ENCODE data around the gene ADAR.

Gene ADAR

DNA sequence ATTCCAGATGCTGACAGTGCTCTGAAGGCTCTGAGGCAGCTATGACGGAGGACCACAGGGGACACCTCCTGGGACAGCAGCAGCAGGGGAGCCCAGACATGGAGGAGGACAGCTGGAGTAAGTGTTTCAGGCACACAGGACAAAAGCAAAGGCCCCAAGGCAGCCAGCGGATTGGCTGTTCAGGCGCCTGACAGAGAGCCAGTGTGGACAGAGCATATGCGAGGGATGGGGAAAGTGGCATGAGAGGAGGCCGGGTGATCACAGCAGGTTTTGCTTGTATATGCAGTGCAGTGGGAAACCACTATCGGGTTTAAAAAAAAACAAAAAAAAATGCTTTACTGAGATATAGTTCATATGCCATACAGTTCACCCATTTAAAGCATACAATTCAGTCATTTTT lies 21.3 kb downstream of the ADAR start:
- Histone ChIP-seq H2BK12ac (ENCODE audit: low read length) (no peak overlapping the region), H2BK120ac (ENCODE audit: insufficient read depth, low read length, poor library complexity) (no peak overlapping the region), H3K18ac (ENCODE audit: low read length) (no peak overlapping the region), H3K79me1 (ENCODE audit: low read length) (no peaks in the 10 kb centered on the region), H4K91ac (ENCODE audit: low read depth, low read length) (no peak overlapping the region), H2BK5ac (ENCODE audit: low read depth, low read length, poor library complexity) (no peak overlapping the region), H3K9me3 (ENCODE audit: insufficient read depth, low read depth, low read length) (no peaks in the 10 kb centered on the region), H3K79me2 (ENCODE audit: control insufficient read depth, insufficient read depth, low read length, poor library complexity) (no peaks in the 10 kb centered on the region), H3K27ac (ENCODE audit: low read depth, low read length) (no peak overlapping the region), H3K36me3 (ENCODE audit: control insufficient read depth in 1 of 2, insufficient read depth in 2 of 2, low read length in 2 of 2) (peaks cover 59 to 90% of the 10 kb centered on the region in 2 experiments), H3K4me3 (ENCODE audit: low read depth, low read length) (no peak overlapping the region), H3K27me3 (ENCODE audit: insufficient read depth, low read length) (no peaks in the 10 kb centered on the region), H3K14ac (ENCODE audit: low read length) (no peak overlapping the region), H2AK5ac (ENCODE audit: low read length) (no peak overlapping the region), H4K8ac (ENCODE audit: low read depth, low read length) (no peak overlapping the region), H2AFZ (ENCODE audit: insufficient read depth, low read length, poor library complexity) (no peak overlapping the region), H4K12ac (ENCODE audit: low read depth, low read length) (no peak overlapping the region), H3K4me1 (ENCODE audit: control insufficient read depth in 1 of 2, insufficient read depth in 2 of 2, low read length in 2 of 2) (no peaks in the 10 kb centered on the region), H3K4me2 (ENCODE audit: low read length) (no peak overlapping the region), H3K4ac (ENCODE audit: low read depth, low read length) (no peak overlapping the region), H3K9ac (ENCODE audit: low read length) (no peak overlapping the region), H3K23ac (ENCODE audit: low read length) (no peak overlapping the region)
- DNase-seq: no peak
- WGBS (ENCODE audit: extremely low coverage, insufficient coverage, insufficient read length): no CpG with 5 or more reads among the region's 6 CpGs

DNA sequence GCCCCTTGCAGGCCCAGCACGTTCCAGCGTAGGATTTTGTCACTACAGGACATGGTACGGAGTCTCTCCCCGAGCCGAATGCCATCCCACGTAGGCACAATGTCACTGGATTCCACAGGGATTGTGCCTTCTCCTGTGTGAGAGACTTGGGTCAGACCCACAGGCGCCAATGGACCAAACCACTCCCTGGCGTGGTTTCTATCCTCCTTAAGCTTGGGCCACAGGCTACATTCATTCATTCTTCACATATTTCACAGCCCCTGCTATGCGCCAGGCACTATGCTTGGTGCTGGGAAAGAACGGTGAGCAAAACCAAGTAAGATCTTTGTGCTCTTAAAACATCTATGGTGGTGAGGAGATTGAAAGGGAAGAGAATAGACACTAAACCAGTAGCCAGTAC lies 21.8 kb downstream of the ADAR start:
- Histone ChIP-seq H3K27ac (ENCODE audit: low read depth, low read length) (no peak overlapping the region), H3K4ac (ENCODE audit: low read depth, low read length) (no peak overlapping the region), H2AK5ac (ENCODE audit: low read length) (no peak overlapping the region), H2BK5ac (ENCODE audit: low read depth, low read length, poor library complexity) (no peak overlapping the region), H3K9ac (ENCODE audit: low read length) (peak overlapping the region; percentile 28), H3K79me1 (ENCODE audit: low read length) (no peaks in the 10 kb centered on the region), H2BK12ac (ENCODE audit: low read length) (no peak overlapping the region), H3K18ac (ENCODE audit: low read length) (no peak overlapping the region), H3K4me3 (ENCODE audit: low read depth, low read length) (no peak overlapping the region), H4K8ac (ENCODE audit: low read depth, low read length) (no peak overlapping the region), H3K14ac (ENCODE audit: low read length) (no peak overlapping the region), H4K91ac (ENCODE audit: low read depth, low read length) (no peak overlapping the region), H3K4me1 (ENCODE audit: control insufficient read depth in 1 of 2, insufficient read depth in 2 of 2, low read length in 2 of 2) (no peaks in the 10 kb centered on the region), H3K27me3 (ENCODE audit: insufficient read depth, low read length) (no peaks in the 10 kb centered on the region), H3K36me3 (ENCODE audit: control insufficient read depth in 1 of 2, insufficient read depth in 2 of 2, low read length in 2 of 2) (peaks cover 58 to 88% of the 10 kb centered on the region in 2 experiments), H2BK120ac (ENCODE audit: insufficient read depth, low read length, poor library complexity) (no peak overlapping the region), H3K79me2 (ENCODE audit: control insufficient read depth, insufficient read depth, low read length, poor library complexity) (no peaks in the 10 kb centered on the region), H4K12ac (ENCODE audit: low read depth, low read length) (no peak overlapping the region), H2AFZ (ENCODE audit: insufficient read depth, low read length, poor library complexity) (no peak overlapping the region), H3K4me2 (ENCODE audit: low read length) (no peak overlapping the region), H3K9me3 (ENCODE audit: insufficient read depth, low read depth, low read length) (no peaks in the 10 kb centered on the region), H3K23ac (ENCODE audit: low read length) (no peak overlapping the region)
- DNase-seq: peak; percentile 37 to 49
- WGBS (ENCODE audit: extremely low coverage, insufficient coverage, insufficient read length): no CpG with 5 or more reads among the region's 10 CpGs

DNA sequence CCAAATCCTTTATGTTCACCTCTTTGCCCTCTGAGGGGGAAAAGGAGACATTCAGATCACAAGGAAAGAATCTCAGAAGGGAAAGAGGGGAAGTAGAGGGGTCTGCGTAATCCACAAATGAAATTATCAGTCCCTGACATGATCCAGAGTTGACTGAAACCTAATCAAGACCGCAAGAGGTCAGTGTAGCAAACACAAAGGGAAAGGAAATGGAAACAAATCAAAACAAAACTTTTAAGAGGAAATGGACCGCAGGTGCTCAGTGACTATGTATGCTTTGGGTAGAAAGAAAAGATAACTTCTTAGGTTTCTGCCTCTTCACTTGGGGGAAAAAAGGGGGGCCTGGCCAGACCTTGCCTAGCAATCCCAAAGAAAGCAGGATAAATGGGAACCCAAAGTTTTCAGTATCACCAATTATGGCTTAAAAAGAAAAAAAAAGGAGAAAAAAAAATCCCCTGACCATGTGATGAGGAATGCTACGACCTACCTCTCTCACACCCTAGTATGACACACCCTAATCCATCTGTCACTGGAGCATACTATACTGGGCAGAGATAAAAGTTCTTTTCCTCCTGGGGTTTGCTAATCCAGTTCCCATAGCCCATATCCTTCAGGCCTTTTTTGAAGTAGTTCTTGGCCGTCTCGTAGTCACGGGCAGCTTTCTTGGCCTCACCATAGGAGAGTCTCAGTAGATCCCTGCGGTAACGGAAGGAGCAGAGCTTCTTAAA lies 23.6 kb downstream of the ADAR start:
- H4K12ac ChIP-seq (ENCODE audit: low read depth, low read length): no peak overlapping the region
- no peaks in the 10 kb centered on the region for H3K27me3 ChIP-seq (ENCODE audit: insufficient read depth, low read length)

DNA sequence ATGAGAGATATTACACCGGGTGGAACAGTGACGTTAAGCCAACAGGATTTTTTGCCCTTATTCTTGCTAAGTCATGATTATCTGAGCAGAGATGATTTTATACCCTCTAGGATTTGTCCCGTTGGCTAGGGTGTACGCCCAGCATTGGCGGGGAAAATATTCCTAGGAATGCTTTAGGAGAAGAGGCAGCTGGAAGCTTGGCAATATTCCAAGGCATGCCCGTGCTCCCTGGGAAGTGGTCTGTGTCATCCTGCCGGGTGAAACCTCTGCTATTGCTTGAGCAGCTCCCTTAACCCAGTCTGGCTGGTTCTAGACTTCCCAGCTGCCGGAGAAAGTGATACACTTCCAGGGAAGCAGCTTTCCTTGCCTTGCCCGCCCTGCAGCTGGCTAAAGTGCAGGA lies 24.2 kb downstream of the ADAR start:
- no peak overlapping the region for H3K4ac ChIP-seq (ENCODE audit: low read depth, low read length)
- H3K9me3 ChIP-seq (ENCODE audit: insufficient read depth, low read depth, low read length): no peaks in the 10 kb centered on the region
- no peak overlapping the region for H3K14ac ChIP-seq (ENCODE audit: low read length)
- no peaks in the 10 kb centered on the region for H3K27me3 ChIP-seq (ENCODE audit: insufficient read depth, low read length)
- H2AFZ ChIP-seq (ENCODE audit: insufficient read depth, low read length, poor library complexity): no peak overlapping the region
- H3K79me1 ChIP-seq (ENCODE audit: low read length): no peaks in the 10 kb centered on the region
- H2BK5ac ChIP-seq (ENCODE audit: low read depth, low read length, poor library complexity): no peak overlapping the region
- H4K12ac ChIP-seq (ENCODE audit: low read depth, low read length): no peak overlapping the region
- H3K18ac ChIP-seq (ENCODE audit: low read length): no peak overlapping the region
- H3K27ac ChIP-seq (ENCODE audit: low read depth, low read length): no peak overlapping the region
- H3K79me2 ChIP-seq (ENCODE audit: control insufficient read depth, insufficient read depth, low read length, poor library complexity): no peaks in the 10 kb centered on the region
- no peak overlapping the region for H3K9ac ChIP-seq (ENCODE audit: low read length)
- WGBS (ENCODE audit: extremely low coverage, insufficient coverage, insufficient read length): no CpG with 5 or more reads among the region's 9 CpGs
- no peak overlapping the region for H4K8ac ChIP-seq (ENCODE audit: low read depth, low read length)
- H3K23ac ChIP-seq (ENCODE audit: low read length): no peak overlapping the region
- DNase-seq: peak in 1 of 2 donors; percentile 27
- H3K36me3 ChIP-seq (ENCODE audit: control insufficient read depth in 1 of 2, insufficient read depth in 2 of 2, low read length in 2 of 2): peaks cover 63 to 90% of the 10 kb centered on the region in 2 experiments
- no peak overlapping the region for H2BK120ac ChIP-seq (ENCODE audit: insufficient read depth, low read length, poor library complexity)
- no peak overlapping the region for H2BK12ac ChIP-seq (ENCODE audit: low read length)
- no peak overlapping the region for H2AK5ac ChIP-seq (ENCODE audit: low read length)
- H4K91ac ChIP-seq (ENCODE audit: low read depth, low read length): no peak overlapping the region
- H3K4me1 ChIP-seq (ENCODE audit: control insufficient read depth in 1 of 2, insufficient read depth in 2 of 2, low read length in 2 of 2): no peaks in the 10 kb centered on the region
- H3K4me3 ChIP-seq (ENCODE audit: low read depth, low read length): no peak overlapping the region
- no peak overlapping the region for H3K4me2 ChIP-seq (ENCODE audit: low read length)

More for the DNA sequence above, 23.6 kb downstream of the ADAR start:
- Histone ChIP-seq H3K27ac (ENCODE audit: low read depth, low read length) (no peak overlapping the region), H4K8ac (ENCODE audit: low read depth, low read length) (no peak overlapping the region), H2BK12ac (ENCODE audit: low read length) (no peak overlapping the region), H2AFZ (ENCODE audit: insufficient read depth, low read length, poor library complexity) (no peak overlapping the region), H3K18ac (ENCODE audit: low read length) (no peak overlapping the region), H3K4me3 (ENCODE audit: low read depth, low read length) (no peak overlapping the region), H3K4me1 (ENCODE audit: control insufficient read depth in 1 of 2, insufficient read depth in 2 of 2, low read length in 2 of 2) (no peaks in the 10 kb centered on the region), H3K14ac (ENCODE audit: low read length) (no peak overlapping the region), H3K4me2 (ENCODE audit: low read length) (no peak overlapping the region), H2BK120ac (ENCODE audit: insufficient read depth, low read length, poor library complexity) (no peak overlapping the region), H2BK5ac (ENCODE audit: low read depth, low read length, poor library complexity) (no peak overlapping the region), H3K36me3 (ENCODE audit: control insufficient read depth in 1 of 2, insufficient read depth in 2 of 2, low read length in 2 of 2) (peaks cover 61 to 90% of the 10 kb centered on the region in 2 experiments), H3K79me2 (ENCODE audit: control insufficient read depth, insufficient read depth, low read length, poor library complexity) (no peaks in the 10 kb centered on the region), H3K23ac (ENCODE audit: low read length) (no peak overlapping the region), H3K4ac (ENCODE audit: low read depth, low read length) (no peak overlapping the region), H2AK5ac (ENCODE audit: low read length) (no peak overlapping the region), H3K79me1 (ENCODE audit: low read length) (no peaks in the 10 kb centered on the region), H4K91ac (ENCODE audit: low read depth, low read length) (no peak overlapping the region), H3K9me3 (ENCODE audit: insufficient read depth, low read depth, low read length) (no peaks in the 10 kb centered on the region), H3K9ac (ENCODE audit: low read length) (no peak overlapping the region)
- no CpG with 5 or more reads among the region's 9 CpGs for WGBS (ENCODE audit: extremely low coverage, insufficient coverage, insufficient read length)
- no peak for DNase-seq

Data from trophoblast cell (in vitro differentiated cells and primary cell).